ENCODE data around the gene FRMD4A. TPM values are rescaled to one million over a fixed set of nuclear protein-coding genes. Genes with fewer than 3 reads are reported as not detected.

The FRMD4A gene
- total RNA-seq, 2 donors from 2014 or later, result 22.3 to 22.4 TPM

DNA sequence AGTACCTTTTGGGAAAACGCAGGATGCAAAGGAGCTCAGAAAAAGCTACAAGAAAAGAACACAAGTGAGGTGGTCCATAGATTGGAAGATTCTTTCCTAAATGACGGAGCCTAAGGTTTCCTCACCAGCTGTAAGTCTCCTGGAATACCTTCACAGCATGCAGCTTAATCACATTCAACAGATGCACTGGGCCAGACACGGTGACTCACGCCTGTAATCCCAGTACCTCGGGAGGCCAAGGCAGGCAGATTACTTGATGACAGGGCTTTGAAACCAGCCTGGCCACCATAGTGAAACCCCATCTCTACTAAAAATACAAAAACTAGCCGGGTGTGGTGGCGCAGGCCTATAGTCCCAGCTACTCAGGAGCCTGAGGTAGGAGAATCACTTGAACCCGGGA is 228.7 kb downstream of the FRMD4A start:
- peaks cover 2% of the 10 kb centered on the region for H3K9me3 Mint-ChIP-seq
- H3K9ac ChIP-seq (ENCODE audit: extremely low read depth, low read length, poor library complexity, severe bottlenecking), result no peak overlapping the region
- TF ChIP-seq, protein P1, sequence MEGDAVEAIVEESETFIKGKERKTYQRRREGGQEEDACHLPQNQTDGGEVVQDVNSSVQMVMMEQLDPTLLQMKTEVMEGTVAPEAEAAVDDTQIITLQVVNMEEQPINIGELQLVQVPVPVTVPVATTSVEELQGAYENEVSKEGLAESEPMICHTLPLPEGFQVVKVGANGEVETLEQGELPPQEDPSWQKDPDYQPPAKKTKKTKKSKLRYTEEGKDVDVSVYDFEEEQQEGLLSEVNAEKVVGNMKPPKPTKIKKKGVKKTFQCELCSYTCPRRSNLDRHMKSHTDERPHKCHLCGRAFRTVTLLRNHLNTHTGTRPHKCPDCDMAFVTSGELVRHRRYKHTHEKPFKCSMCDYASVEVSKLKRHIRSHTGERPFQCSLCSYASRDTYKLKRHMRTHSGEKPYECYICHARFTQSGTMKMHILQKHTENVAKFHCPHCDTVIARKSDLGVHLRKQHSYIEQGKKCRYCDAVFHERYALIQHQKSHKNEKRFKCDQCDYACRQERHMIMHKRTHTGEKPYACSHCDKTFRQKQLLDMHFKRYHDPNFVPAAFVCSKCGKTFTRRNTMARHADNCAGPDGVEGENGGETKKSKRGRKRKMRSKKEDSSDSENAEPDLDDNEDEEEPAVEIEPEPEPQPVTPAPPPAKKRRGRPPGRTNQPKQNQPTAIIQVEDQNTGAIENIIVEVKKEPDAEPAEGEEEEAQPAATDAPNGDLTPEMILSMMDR (conservative IDR thresholded peaks at IDR 0.05), result no peak
- 68 to 78% methylated on average over 5 to 8 of the region's 8 CpGs for WGBS, 2 experiments (ENCODE audit: insufficient coverage in 1 of 2, insufficient read length in 1 of 2)
- peaks cover 5% of the 10 kb centered on the region for H3K9me3 ChIP-seq (ENCODE audit: control insufficient read depth, low read length)
- H3K27ac ChIP-seq (ENCODE audit: low read depth, low read length), result no peak overlapping the region
- H3K4me1 ChIP-seq (ENCODE audit: control insufficient read depth, insufficient read depth, low read length), result no peaks in the 10 kb centered on the region
- DNase-seq, result peak; percentile 85
- H3K27me3 Mint-ChIP-seq (ENCODE audit: insufficient read depth), result no peaks in the 10 kb centered on the region
- no peak overlapping the region for H3K27ac Mint-ChIP-seq
- no peaks in the 10 kb centered on the region for H3K36me3 Mint-ChIP-seq (ENCODE audit: low read depth)
- H3K27me3 ChIP-seq (ENCODE audit: control insufficient read depth, insufficient read depth, low read length, poor library complexity, severe bottlenecking), result no peaks in the 10 kb centered on the region
- H3K4me3 Mint-ChIP-seq, result no peak overlapping the region
- no peak overlapping the region for H3K4me3 ChIP-seq (ENCODE audit: low read length)
- H3K36me3 ChIP-seq (ENCODE audit: control insufficient read depth, insufficient read depth, low read length), result no peaks in the 10 kb centered on the region
- peaks cover 7% of the 10 kb centered on the region for H3K4me1 Mint-ChIP-seq

DNA sequence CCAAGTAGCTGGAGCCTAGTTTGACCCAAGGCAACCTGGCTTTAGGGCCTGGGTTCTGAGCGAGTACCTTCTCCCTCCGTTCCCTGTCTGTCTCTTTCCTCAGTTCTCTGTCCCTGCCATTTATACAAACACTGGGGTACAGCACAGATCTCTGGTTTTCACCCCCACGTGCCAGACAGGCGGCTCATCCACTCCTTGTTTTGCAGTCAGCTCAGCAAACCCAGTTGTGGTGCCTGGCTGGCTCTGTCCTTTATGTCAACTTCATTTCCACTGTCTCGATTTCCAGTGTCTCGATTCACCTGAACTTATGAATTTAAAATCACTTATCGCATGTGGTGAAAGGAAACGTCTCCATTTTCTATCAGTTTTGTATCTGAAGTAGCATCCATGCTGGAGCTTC is 230.8 kb downstream of the FRMD4A start:
- TF ChIP-seq, protein P1 (conservative IDR thresholded peaks at IDR 0.05), result no peak
- H3K4me1 ChIP-seq (ENCODE audit: control insufficient read depth, insufficient read depth, low read length), result no peaks in the 10 kb centered on the region
- Mint-ChIP-seq H3K4me3 (no peak overlapping the region), H3K27me3 (ENCODE audit: insufficient read depth) (no peaks in the 10 kb centered on the region), H3K27ac (no peak overlapping the region), H3K36me3 (ENCODE audit: low read depth) (no peaks in the 10 kb centered on the region), H3K4me1 (peaks cover 7% of the 10 kb centered on the region), H3K9me3 (peaks cover 2% of the 10 kb centered on the region)
- H3K27me3 ChIP-seq (ENCODE audit: control insufficient read depth, insufficient read depth, low read length, poor library complexity, severe bottlenecking), result no peaks in the 10 kb centered on the region
- H3K27ac ChIP-seq (ENCODE audit: low read depth, low read length), result no peak overlapping the region
- H3K9ac ChIP-seq (ENCODE audit: extremely low read depth, low read length, poor library complexity, severe bottlenecking), result no peak overlapping the region
- DNase-seq, result no peak
- H3K36me3 ChIP-seq (ENCODE audit: control insufficient read depth, insufficient read depth, low read length), result no peaks in the 10 kb centered on the region
- 85 to 89% methylated on average over 8 of the region's 8 CpGs for WGBS, 2 experiments (ENCODE audit: insufficient coverage in 1 of 2, insufficient read length in 1 of 2)
- H3K4me3 ChIP-seq (ENCODE audit: low read length), result no peak overlapping the region
- H3K9me3 ChIP-seq (ENCODE audit: control insufficient read depth, low read length), result no peaks in the 10 kb centered on the region

DNA sequence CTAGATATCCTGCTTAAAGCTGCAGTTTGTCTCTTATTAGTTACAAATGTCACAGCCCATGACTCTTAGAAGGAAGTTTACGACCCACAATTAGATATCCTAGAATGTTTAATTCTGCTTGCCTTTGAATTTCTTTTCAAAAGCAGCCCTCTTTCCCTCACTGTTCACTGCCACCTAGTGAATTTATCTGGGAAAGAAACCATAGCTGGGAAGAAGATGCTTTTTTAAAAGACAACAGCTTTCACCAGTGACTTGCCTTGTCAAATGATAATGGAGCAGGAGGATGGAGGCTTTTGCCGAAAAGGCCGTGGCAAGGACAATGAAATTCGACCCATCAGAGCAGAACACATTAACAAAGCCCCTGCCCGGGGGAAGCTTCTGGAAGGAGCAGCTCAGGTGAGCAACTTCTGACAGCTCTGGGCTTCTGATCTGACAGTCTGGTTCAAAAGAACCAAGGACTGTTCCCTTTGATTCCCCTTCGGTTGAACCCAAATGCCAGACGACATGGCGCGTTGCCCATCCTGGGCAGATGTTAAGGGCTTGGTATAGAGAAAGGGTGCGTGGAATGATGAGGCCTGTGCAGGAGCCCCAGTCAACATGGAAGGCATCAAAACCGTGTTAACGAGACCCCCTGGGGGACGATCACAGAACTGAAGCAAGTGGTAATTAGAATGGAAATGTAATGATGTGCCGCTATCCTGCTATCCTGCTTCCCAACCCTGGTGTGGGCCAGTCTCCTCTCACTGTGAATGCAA is 236.8 kb downstream of the FRMD4A start:
- Histone ChIP-seq H3K27ac (ENCODE audit: low read depth, low read length) (no peak overlapping the region), H3K27me3 (ENCODE audit: control insufficient read depth, insufficient read depth, low read length, poor library complexity, severe bottlenecking) (no peaks in the 10 kb centered on the region), H3K9me3 (ENCODE audit: control insufficient read depth, low read length) (no peaks in the 10 kb centered on the region), H3K4me1 (ENCODE audit: control insufficient read depth, insufficient read depth, low read length) (no peaks in the 10 kb centered on the region), H3K9ac (ENCODE audit: extremely low read depth, low read length, poor library complexity, severe bottlenecking) (no peak overlapping the region), H3K4me3 (ENCODE audit: low read length) (no peak overlapping the region), H3K36me3 (ENCODE audit: control insufficient read depth, insufficient read depth, low read length) (no peaks in the 10 kb centered on the region)
- Mint-ChIP-seq H3K36me3 (ENCODE audit: low read depth) (no peaks in the 10 kb centered on the region), H3K4me1 (peaks cover 14% of the 10 kb centered on the region), H3K27me3 (ENCODE audit: insufficient read depth) (no peaks in the 10 kb centered on the region), H3K27ac (no peak overlapping the region), H3K4me3 (no peak overlapping the region), H3K9me3 (no peaks in the 10 kb centered on the region)
- TF ChIP-seq, protein P1 (conservative IDR thresholded peaks at IDR 0.05), result peak; percentile 60
- DNase-seq, result peak; percentile 88
- WGBS, 2 experiments (ENCODE audit: insufficient coverage in 1 of 2, insufficient read length in 1 of 2), result 48 to 67% methylated on average over 6 to 14 of the region's 14 CpGs

Data from endodermal cell (in vitro differentiated cells).